Natural killer cell (primary cell): ENCODE measurements around the gene MEX3D. TPM values are rescaled to one million over a fixed set of nuclear protein-coding genes. Genes with fewer than 3 reads are reported as not detected.

Experiments
- ATAC-seq, 3 donors: fragments of 150-1000 bp in 2 of 3; fragments of 200-7000 bp in 1 of 3; cut with Tn5 transposase; 1 replicate in 1 of 3; 2 replicates in 2 of 3; pipeline ENCODE4 v1.10.0; 2021; ENCODE audit warnings: mild to moderate bottlenecking in 2 of 3, moderate library complexity in 2 of 3
- DNase-seq, 2 donors: peaks; one replicate each; pipeline versions ENCODE4 v3.0.0 to v3.0.0-alpha.2; 2013 to 2021; ENCODE audit warnings: mixed read lengths in 1 of 2
- H3K27ac ChIP-seq: one replicate; pipeline ENCODE4 v1.5.1; 2013; ENCODE audit warnings: mild to moderate bottlenecking, low read length
- H3K27me3 ChIP-seq: one replicate; pipeline ENCODE4 v1.6.1; 2013; ENCODE audit warnings: low read length; ENCODE audit not compliant: control insufficient read depth, insufficient read depth
- H3K36me3 ChIP-seq: one replicate; pipeline ENCODE4 v1.6.1; 2013; ENCODE audit warnings: low read length; ENCODE audit not compliant: control insufficient read depth, insufficient read depth
- H3K4me1 ChIP-seq: one replicate; pipeline ENCODE4 v1.6.1; 2013; ENCODE audit warnings: low read length; ENCODE audit not compliant: control insufficient read depth, insufficient read depth
- H3K4me3 ChIP-seq: one replicate; pipeline ENCODE4 v1.5.1; 2013; ENCODE audit warnings: low read length
- H3K9me3 ChIP-seq: one replicate; pipeline ENCODE4 v1.6.1; 2013; ENCODE audit warnings: low read length; ENCODE audit not compliant: control insufficient read depth, insufficient read depth
- H3K27ac Mint-ChIP-seq, 2 donors: one replicate each; pipeline ENCODE4 v1.8.0; 2022; ENCODE audit warnings: mild to moderate bottlenecking in 2 of 2, mixed read lengths in 2 of 2, moderate library complexity in 1 of 2
- H3K27me3 Mint-ChIP-seq, 2 donors: one replicate each; pipeline ENCODE4 v1.8.0; 2022; ENCODE audit warnings: low read depth in 2 of 2, mixed read lengths in 2 of 2
- H3K36me3 Mint-ChIP-seq: one replicate; pipeline ENCODE4 v1.8.0; 2022; ENCODE audit warnings: mixed read lengths
- H3K4me1 Mint-ChIP-seq, 2 donors: one replicate each; pipeline ENCODE4 v1.8.0; 2022; ENCODE audit warnings: mixed read lengths in 2 of 2
- H3K4me3 Mint-ChIP-seq: one replicate; pipeline ENCODE4 v1.8.0; 2022; ENCODE audit warnings: mild to moderate bottlenecking, moderate library complexity, mixed read lengths
- H3K9me3 Mint-ChIP-seq, 2 donors: one replicate each; pipeline ENCODE4 v1.8.0; 2022; ENCODE audit warnings: mixed read lengths in 2 of 2
- WGBS: methylation state at CpG from one replicate; pipeline ENCODE4 v1.1.7; 2013; ENCODE audit warnings: missing lambda C conversion rate; ENCODE audit not compliant: insufficient coverage; 5-methylcytosine and 5-hydroxymethylcytosine counted together
- intact Hi-C: fragments of 100-400 bp; cut with micrococcal nuclease; formaldehyde crosslinking; loops from one replicate; pipeline ENCODE4 v1.14.2; 2022
- total RNA-seq, 4 donors: library from RNA; stranded (reverse); fragments of 120-200 nt in 1 of 4; gene quantifications; one replicate each; pipeline versions ENCODE4 v1.2.3 to v1.2.4, GENCODE V29; 2013 to 2022
- TF ChIP-seq, protein P1 (sequence below): fragments of 200-600 bp; IDR thresholded peaks from one replicate; pipeline ENCODE4 v1.8.0; 2022; ENCODE audit warnings: antibody characterized with exemption

Gene MEX3D
- total RNA-seq, 3 donors from 2014 or later (not counting 1 experiment from before 2014, with no cell fraction given), result 4.2 to 6.9 (median 4.4) TPM

DNA sequence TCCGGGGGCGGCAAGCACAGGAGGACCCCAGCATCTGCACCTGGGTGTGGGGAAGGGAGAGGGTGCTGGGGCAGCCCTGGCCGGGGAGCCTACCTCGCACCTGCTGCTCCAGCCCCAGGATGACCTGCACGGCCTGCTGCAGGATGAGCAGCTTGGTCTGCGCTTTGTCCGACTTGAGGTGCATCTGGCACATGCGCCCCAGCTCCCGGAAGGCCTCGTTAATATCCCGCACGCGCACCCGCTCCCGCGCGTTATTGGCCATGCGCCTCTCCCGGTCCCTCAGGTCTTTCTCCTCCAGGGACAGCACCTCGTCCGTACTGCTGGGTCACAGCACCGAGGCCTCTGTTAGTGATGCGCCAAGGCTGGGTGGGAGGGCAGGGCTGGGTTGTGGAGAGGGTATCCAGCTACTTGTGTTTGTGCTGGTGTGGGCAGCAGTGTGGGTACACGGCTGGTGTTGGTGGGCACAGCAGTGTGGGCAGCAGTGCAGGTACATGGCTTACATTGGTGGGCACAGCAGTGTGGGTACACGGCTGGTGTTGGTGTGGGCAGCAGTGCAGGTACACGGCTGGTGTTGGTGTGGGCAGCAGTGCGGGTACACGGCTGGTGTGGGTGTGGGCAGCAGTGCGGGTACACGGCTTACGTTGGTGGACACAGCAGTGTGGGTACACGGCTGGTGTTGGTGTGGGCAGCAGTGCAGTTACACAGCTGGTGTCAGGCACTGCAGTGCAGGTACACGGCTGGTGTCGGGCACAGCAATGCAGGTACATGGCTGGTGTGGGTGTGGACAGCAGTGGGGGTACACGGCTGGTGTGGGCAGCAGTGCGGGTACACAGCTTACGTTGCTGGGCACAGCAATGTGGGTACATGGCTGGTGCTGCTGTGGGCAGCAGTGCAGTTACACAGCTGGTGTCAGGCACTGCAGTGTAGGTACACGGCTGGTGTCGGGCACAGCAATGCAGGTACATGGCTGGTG lies 44.3 kb upstream of the MEX3D start:
- H3K4me1 Mint-ChIP-seq, result peaks cover 14 to 15% of the 10 kb centered on the region in 2 donors

DNA sequence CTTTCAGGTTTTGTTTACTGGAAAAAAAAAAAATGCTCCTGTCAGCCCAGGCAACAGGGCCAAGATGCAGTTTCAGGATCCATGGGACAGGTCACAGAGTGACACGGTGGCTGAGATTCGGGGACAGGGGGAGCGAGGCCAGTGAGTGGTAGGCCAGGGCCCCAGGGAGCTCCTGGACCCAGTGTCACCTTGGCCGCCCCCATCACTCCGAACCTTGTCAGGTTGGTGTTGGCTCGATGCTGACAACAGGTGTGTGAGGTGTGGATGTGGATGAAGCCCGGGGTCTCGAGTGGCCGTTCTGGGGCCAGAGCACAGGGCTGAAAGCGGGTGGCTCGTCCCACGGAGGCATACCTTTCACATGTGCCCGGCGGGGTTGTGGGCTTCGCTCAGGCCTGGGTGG lies 43.2 kb upstream of the MEX3D start:
- Mint-ChIP-seq H3K27ac (no peak overlapping the region), H3K27me3 (no peaks in the 10 kb centered on the region), H3K36me3 (no peaks in the 10 kb centered on the region), H3K4me1 (peaks cover 15 to 17% of the 10 kb centered on the region in 2 donors), H3K9me3 (no peaks in the 10 kb centered on the region), H3K4me3 (no peak overlapping the region)
- Histone ChIP-seq H3K27ac (no peak overlapping the region), H3K4me1 (peaks cover 32% of the 10 kb centered on the region), H3K27me3 (no peaks in the 10 kb centered on the region), H3K9me3 (no peaks in the 10 kb centered on the region), H3K36me3 (peaks cover 47% of the 10 kb centered on the region), H3K4me3 (no peak overlapping the region)
- DNase-seq (no peak), ATAC-seq (no peak)
- intact Hi-C loops, result no loop called here
- TF ChIP-seq, protein P1, sequence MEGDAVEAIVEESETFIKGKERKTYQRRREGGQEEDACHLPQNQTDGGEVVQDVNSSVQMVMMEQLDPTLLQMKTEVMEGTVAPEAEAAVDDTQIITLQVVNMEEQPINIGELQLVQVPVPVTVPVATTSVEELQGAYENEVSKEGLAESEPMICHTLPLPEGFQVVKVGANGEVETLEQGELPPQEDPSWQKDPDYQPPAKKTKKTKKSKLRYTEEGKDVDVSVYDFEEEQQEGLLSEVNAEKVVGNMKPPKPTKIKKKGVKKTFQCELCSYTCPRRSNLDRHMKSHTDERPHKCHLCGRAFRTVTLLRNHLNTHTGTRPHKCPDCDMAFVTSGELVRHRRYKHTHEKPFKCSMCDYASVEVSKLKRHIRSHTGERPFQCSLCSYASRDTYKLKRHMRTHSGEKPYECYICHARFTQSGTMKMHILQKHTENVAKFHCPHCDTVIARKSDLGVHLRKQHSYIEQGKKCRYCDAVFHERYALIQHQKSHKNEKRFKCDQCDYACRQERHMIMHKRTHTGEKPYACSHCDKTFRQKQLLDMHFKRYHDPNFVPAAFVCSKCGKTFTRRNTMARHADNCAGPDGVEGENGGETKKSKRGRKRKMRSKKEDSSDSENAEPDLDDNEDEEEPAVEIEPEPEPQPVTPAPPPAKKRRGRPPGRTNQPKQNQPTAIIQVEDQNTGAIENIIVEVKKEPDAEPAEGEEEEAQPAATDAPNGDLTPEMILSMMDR, result no peak
- 96% methylated on average over 15 of the region's 15 CpGs for whole genome bisulfite sequencing

More for the DNA sequence above, 44.3 kb upstream of the MEX3D start:
- DNase-seq (no peak), ATAC-seq (no peak)
- Histone ChIP-seq H3K36me3 (peaks cover 49% of the 10 kb centered on the region), H3K4me1 (peaks cover 25% of the 10 kb centered on the region), H3K27ac (no peak overlapping the region), H3K4me3 (no peak overlapping the region), H3K9me3 (no peaks in the 10 kb centered on the region), H3K27me3 (no peaks in the 10 kb centered on the region)
- WGBS, result 97% methylated on average over 39 of the region's 39 CpGs
- Mint-ChIP-seq H3K36me3 (no peaks in the 10 kb centered on the region), H3K27ac (no peak overlapping the region), H3K4me3 (no peak overlapping the region), H3K27me3 (no peaks in the 10 kb centered on the region), H3K9me3 (no peaks in the 10 kb centered on the region)
- TF ChIP-seq, protein P1, result no peak
- intact Hi-C loops, result no loop called here

DNA sequence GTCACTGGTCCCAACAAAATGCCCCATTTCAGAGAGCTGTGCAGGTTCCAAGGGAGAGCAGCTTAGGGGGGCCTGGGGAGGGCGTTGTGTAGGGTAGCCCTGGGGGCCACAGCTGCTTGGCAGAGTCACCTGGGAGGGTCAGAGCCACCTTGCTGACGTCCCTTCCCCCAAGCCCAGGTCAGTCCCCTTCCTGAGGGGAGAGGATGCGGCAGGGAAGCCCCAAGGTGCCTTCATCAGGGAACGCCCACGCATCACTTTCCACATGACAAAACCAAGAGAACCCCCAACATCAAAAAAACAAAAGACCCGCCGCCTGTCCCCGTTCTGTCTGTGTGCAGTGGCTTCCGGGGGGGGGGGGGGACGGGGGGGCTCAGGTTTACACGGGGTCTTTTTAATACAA lies 42.5 kb upstream of the MEX3D start:
- Mint-ChIP-seq H3K4me1 (peaks cover 22 to 24% of the 10 kb centered on the region in 2 donors), H3K27ac (no peak overlapping the region), H3K9me3 (no peaks in the 10 kb centered on the region), H3K4me3 (no peak overlapping the region), H3K36me3 (no peaks in the 10 kb centered on the region), H3K27me3 (no peaks in the 10 kb centered on the region)
- no peak overlapping the region for H3K4me3 ChIP-seq
- DNase-seq, result peak in 1 of 2 donors; percentile 61
- TF ChIP-seq, protein P1, result no peak
- intact Hi-C loops, result no loop called here
- H3K9me3 ChIP-seq, result no peaks in the 10 kb centered on the region
- 55% methylated on average over 4 of the region's 11 CpGs for WGBS
- no peak for ATAC-seq
- H3K27ac ChIP-seq, result no peak overlapping the region
- no peaks in the 10 kb centered on the region for H3K27me3 ChIP-seq
- H3K36me3 ChIP-seq, result peaks cover 45% of the 10 kb centered on the region
- peaks cover 39% of the 10 kb centered on the region for H3K4me1 ChIP-seq
